Nephron progenitor cell (in vitro differentiated cells): ENCODE measurements around the gene SPR.

Source experiments
- DNase-seq: peaks from one replicate; pipeline ENCODE4 v3.0.0; 2021
- H3K27ac Mint-ChIP-seq: 2 replicates; pipeline ENCODE4 v1.8.0; 2021; ENCODE audit warnings: mild to moderate bottlenecking, moderate library complexity, mixed read lengths
- H3K27me3 Mint-ChIP-seq: 2 replicates; pipeline ENCODE4 v1.8.0; 2021; ENCODE audit warnings: mild to moderate bottlenecking, low read depth, mixed read lengths; ENCODE audit not compliant: poor library complexity
- H3K36me3 Mint-ChIP-seq: 2 replicates; pipeline ENCODE4 v1.8.0; 2021; ENCODE audit warnings: low read depth, mixed read lengths
- H3K4me1 Mint-ChIP-seq: 2 replicates; pipeline ENCODE4 v1.8.0; 2021; ENCODE audit warnings: mixed read lengths
- H3K4me3 Mint-ChIP-seq: 2 replicates; pipeline ENCODE4 v1.8.0; 2021; ENCODE audit warnings: mild to moderate bottlenecking, moderate library complexity, mixed read lengths
- H3K9me3 Mint-ChIP-seq: 2 replicates; pipeline ENCODE4 v1.8.0; 2021; ENCODE audit warnings: mild to moderate bottlenecking, moderate library complexity, mixed read lengths
- CTCF ChIP-seq: fragments of 200-600 bp; sonication (generic); IDR thresholded peaks from 2 replicates; pipeline ENCODE4 v1.5.0; 2021; ENCODE audit warnings: antibody characterized with exemption

SPR gene

GRCh38 chr2:72862239-72862988, 24.8 kb upstream of the SPR start:
- H3K36me3 Mint-ChIP-seq, result no peaks in the 10 kb centered on the region
- peak; percentile 98 for TF ChIP-seq CTCF
- peak overlapping the region; percentile 76 for H3K4me3 Mint-ChIP-seq
- H3K9me3 Mint-ChIP-seq, result no peaks in the 10 kb centered on the region
- no peak overlapping the region for H3K27ac Mint-ChIP-seq
- peaks cover 65% of the 10 kb centered on the region for H3K27me3 Mint-ChIP-seq
- DNase-seq, result peak; percentile 95
- H3K4me1 Mint-ChIP-seq, result peaks cover 6% of the 10 kb centered on the region

GRCh38 chr2:72863046-72863445, 24.2 kb upstream of the SPR start:
- Mint-ChIP-seq H3K4me1 (peaks cover 6% of the 10 kb centered on the region), H3K27ac (no peak overlapping the region), H3K4me3 (peak overlapping the region; percentile 76), H3K27me3 (peaks cover 71% of the 10 kb centered on the region), H3K36me3 (no peaks in the 10 kb centered on the region), H3K9me3 (no peaks in the 10 kb centered on the region)
- DNase-seq, result no peak
- TF ChIP-seq CTCF, result no peak

- no peak for DNase-seq
- no peak for TF ChIP-seq CTCF
- H3K4me1 Mint-ChIP-seq, result peaks cover 6% of the 10 kb centered on the region
- no peak overlapping the region for H3K27ac Mint-ChIP-seq
- H3K9me3 Mint-ChIP-seq, result no peaks in the 10 kb centered on the region
- H3K36me3 Mint-ChIP-seq, result no peaks in the 10 kb centered on the region
- no peak overlapping the region for H3K4me3 Mint-ChIP-seq
- peaks cover 74% of the 10 kb centered on the region for H3K27me3 Mint-ChIP-seq
Measured at GRCh38 chr2:72864500-72864899, 22.7 kb upstream of the SPR start.

- Mint-ChIP-seq H3K9me3 (peaks cover 22% of the 10 kb centered on the region), H3K4me1 (no peaks in the 10 kb centered on the region), H3K36me3 (no peaks in the 10 kb centered on the region), H3K4me3 (no peak overlapping the region), H3K27ac (no peak overlapping the region), H3K27me3 (peaks cover 57% of the 10 kb centered on the region)
- no peak for TF ChIP-seq CTCF
- no peak for DNase-seq
Measured at GRCh38 chr2:72871060-72871459, 16.1 kb upstream of the SPR start.

- DNase-seq, result no peak
- Mint-ChIP-seq H3K36me3 (no peaks in the 10 kb centered on the region), H3K27me3 (peaks cover 52% of the 10 kb centered on the region), H3K4me1 (no peaks in the 10 kb centered on the region), H3K4me3 (no peak overlapping the region), H3K9me3 (peaks cover 22% of the 10 kb centered on the region), H3K27ac (no peak overlapping the region)
- TF ChIP-seq CTCF, result no peak
Measured at GRCh38 chr2:72871880-72872279, 15.3 kb upstream of the SPR start.

- no peak overlapping the region for H3K27ac Mint-ChIP-seq
- H3K36me3 Mint-ChIP-seq, result no peaks in the 10 kb centered on the region
- TF ChIP-seq CTCF, result no peak
- no peaks in the 10 kb centered on the region for H3K9me3 Mint-ChIP-seq
- H3K4me1 Mint-ChIP-seq, result peaks cover 6% of the 10 kb centered on the region
- H3K4me3 Mint-ChIP-seq, result no peak overlapping the region
- peaks cover 69% of the 10 kb centered on the region for H3K27me3 Mint-ChIP-seq
- peak; percentile 89 for DNase-seq
Measured at GRCh38 chr2:72883356-72883962, 3.7 kb upstream of the SPR start.
